Measurements from ENCODE around the gene STMN3.
"Not testable (repeated sequence)": the region's sequence is repeated elsewhere in the genome, so short reads cannot be mapped to it uniquely, and the experiment has no call there.

STMN3 gene

GRCh38 chr20:63630956-63631355, 22.3 kb downstream of the STMN3 start:
- DNase-seq: not testable (repeated sequence)

GRCh38 chr20:63628246-63628975, 24.8 kb downstream of the STMN3 start:
- DNase-seq: peak; percentile 57

GRCh38 chr20:63627751-63628245, 25.4 kb downstream of the STMN3 start:
- DNase-seq: no peak

- no peak for DNase-seq
These were observed 26.0 kb downstream of the STMN3 start for GRCh38 chr20:63627129-63627750.

GRCh38 chr20:63626424-63627128, 26.6 kb downstream of the STMN3 start, which contains the start of gene GMEB2:
Gene GMEB2 (minus strand): TSS chr20:63627101. CDS start chr20:63619397, 7,704 bp downstream.
- peak; percentile 84 for DNase-seq

- DNase-seq: no peak
These were observed 27.3 kb downstream of the STMN3 start for GRCh38 chr20:63625771-63626423.

- no peak for DNase-seq
These were observed 28.7 kb downstream of the STMN3 start for GRCh38 chr20:63624486-63624885.

GRCh38 chr20:63622732-63623131, 30.5 kb downstream of the STMN3 start:
- DNase-seq: no peak

- DNase-seq: no peak
These were observed 31.1 kb downstream of the STMN3 start for GRCh38 chr20:63622096-63622495.

- DNase-seq: no peak
These were observed 32.2 kb downstream of the STMN3 start for GRCh38 chr20:63620991-63621390.

GRCh38 chr20:63619505-63619904, 33.7 kb downstream of the STMN3 start:
- no peak for DNase-seq

GRCh38 chr20:63619086-63619485, 34.1 kb downstream of the STMN3 start:
- DNase-seq: no peak

- DNase-seq: no peak
These were observed 34.8 kb downstream of the STMN3 start for GRCh38 chr20:63618291-63618980.

GRCh38 chr20:63617876-63618265, 35.4 kb downstream of the STMN3 start:
- no peak for DNase-seq

GRCh38 chr20:63617092-63617875, 35.9 kb downstream of the STMN3 start:
- DNase-seq: no peak

- DNase-seq: not testable (repeated sequence)
These were observed 39.2 kb downstream of the STMN3 start for GRCh38 chr20:63613863-63614594.

GRCh38 chr20:63612276-63612931, 40.8 kb downstream of the STMN3 start:
- DNase-seq: no peak

- no peak for DNase-seq
These were observed 41.6 kb downstream of the STMN3 start for GRCh38 chr20:63611646-63612045.

GRCh38 chr20:63610581-63611435, 42.4 kb downstream of the STMN3 start:
- no peak for DNase-seq
